NCI-H128 (cell line): ENCODE data around the gene ASB2.

Experiments
- DNase-seq: peaks from one replicate; lab custom pipeline; 2025; ENCODE audit not compliant: unreplicated experiment; lab: John Stamatoyannopoulos, UW

Gene ASB2

DNA sequence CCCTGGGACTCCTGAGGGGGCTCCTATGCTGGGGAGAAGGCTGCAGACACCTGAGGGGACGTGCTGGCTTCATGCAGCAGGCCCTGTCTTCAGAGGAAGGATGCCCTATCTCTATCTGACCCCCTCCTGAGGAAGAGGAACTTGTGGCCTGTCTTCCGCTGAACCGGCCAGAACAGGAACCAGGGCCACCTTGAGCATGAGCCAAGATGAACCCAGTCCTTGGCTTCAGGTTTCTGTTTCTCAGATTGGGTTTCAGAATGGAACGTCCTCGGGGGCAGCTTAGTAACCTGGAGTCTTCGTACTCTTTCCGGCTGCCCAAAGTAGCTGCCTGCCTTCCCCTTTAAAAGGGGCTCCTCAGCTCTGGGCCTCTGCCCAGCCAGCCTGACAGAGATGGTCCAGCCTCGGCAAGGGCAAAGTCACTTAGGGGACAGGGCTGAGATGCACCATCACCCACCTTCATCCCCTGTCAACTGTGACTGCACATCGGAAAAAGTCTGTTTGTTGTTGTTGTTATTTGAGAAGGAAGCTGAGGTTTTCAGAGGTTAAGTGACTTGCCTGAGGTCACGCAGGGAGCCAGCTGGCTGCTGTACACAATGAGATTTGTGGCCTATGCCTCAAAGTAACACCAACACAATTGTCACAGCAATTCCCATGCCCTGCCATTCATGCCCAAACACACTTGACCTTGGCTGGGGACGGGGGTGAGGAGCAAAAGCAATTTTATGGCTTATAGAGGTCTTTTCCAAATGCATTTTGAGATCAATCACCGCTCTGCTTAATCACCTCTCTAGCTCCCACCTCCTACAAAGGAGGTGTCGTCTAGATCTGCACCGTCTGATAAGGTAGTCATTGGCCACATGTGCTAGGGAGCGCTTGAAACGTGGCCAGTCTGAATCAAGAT, 13.4 kb downstream of the ASB2 start:
- no peak for DNase-seq

DNA sequence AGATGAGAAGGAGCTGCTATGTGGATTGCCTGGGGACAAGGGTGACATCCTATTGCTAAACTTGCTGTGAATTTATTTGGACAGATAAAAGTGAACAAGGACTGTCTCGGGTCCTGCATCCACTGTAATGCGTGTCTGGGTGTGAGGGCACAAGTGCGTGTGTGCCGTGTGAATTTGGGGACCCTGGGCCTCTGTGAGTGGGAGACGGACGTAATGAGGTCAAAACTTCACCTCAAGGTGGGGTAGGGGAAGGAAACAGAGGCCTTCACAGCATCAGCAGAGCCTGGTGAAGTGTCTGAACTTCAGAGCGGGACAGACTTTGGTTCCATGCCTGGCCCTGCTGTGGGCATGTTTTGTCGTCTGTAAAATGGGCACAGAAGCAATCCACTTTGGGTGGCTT, 14.8 kb downstream of the ASB2 start:
- no peak for DNase-seq

DNA sequence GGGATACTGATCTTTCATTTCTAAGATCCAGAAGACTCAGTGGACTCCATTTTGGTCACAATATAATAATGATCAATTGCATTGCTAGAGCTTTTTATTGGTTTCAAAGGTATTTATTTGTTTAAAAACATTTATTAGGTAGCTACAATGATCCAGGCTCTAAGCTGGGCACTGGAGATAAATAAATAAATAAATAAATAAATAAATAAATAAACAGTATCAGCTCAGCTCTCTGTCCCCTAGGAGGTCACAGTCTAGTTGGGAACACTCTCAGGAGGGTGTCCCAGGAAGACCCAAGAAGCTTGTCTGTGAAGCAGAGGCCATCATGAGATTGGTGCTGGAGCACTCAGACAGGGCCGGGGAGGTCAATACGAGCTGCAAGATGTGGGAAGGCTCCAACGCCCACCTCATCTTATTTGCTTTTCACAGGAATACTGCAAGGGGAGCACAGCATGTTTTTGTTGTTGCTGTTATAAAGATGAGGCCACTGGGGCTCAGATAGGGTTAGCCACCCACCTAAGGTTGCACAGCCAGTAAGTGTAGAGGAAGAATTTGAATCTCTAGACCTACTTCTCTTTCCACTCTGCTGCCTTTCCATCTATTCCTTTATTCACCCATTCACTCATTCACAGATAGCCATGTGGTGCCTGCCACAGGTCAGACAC, 15.5 kb downstream of the ASB2 start:
- no peak for DNase-seq

DNA sequence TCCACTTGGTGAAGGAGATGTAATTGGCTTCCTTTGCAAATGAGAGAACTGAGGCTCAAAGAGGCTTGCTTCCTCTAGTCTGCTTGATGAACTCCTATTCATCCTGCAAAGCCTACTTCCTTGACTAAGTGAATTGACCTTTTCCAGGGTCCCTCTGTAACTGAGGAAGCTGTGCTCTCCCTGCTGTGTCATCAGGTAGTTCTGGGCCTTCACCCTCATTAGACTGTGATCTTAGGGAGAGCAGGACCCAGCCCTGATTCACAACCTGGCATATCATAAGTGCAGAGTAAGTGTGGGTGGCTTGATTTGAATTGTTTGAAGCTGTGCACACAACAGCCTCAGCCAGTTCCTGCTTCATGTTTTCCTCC, 16.3 kb downstream of the ASB2 start:
- DNase-seq = no peak

DNA sequence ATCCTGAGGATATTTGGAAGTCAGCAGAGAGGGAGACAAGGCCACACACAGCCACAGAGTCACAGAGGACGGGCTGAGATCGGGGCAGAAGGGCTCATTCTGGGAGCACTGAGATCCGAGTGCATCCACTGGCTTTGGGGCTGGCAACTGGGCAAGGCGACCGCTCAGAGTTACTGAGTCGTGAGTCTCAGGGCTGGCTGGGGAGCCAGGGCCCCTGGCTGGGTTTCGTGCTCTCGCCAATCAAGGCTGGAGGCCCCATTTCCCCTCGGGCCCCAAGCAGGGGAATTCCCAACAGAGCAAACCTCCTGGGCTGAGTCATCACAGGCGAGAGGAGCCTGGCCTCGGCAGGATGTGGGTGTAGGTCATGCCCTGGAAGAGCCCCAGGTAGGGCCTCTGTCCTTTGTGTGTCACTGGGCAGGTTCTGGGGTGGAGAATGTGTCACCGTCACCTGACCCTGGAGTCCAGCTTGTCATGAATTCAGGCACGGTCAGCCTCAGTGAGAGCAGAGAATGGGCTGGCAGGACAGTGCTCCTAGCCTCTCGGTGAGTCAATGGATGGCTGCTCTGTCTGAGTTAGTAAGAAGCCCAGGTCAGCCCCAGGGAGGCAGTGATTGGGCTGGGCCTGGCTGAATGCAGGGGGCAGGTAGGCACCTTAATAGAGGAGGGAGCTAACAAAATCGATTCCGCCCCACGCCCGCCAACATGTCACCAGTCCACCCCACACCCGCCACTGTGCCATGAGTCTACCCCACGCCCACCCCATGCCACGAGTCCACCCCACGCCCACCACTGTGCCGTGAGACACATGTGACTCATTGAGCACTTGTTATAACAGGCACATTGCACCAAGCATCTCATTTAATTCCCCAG, 16.9 kb downstream of the ASB2 start:
- DNase-seq = no peak

DNA sequence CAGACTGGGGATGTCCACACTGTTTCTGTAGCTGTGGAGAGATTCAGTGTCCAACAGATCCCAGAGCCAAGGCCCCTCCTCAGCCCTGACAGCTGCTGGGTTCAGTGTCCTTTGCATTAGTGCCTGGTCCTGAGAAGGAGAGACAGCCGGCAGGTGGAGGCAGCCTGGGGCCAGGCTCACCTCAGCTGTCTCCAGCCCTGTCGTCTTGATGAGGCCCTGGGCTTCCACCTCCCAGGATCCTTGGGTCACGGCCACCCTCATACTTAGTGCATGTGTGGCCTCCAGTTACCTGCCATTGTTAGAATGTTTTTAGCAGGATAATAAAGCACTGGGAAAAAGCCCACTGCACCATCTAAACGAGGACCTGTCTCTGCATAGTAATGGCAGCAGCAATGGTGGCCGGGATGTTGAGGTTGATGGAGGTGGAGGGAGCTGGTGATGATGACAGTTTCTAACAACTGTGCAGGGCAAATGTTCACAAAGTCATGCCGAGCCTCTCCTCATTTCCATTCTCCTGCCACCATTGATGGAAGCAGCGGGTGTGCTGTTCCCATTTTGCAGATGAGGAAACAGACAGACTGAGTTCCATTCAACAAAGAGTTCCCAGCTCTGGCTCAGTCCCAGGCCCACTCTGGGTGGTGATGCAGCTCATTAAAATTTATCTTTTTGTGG, 17.7 kb downstream of the ASB2 start:
- DNase-seq = no peak

DNA sequence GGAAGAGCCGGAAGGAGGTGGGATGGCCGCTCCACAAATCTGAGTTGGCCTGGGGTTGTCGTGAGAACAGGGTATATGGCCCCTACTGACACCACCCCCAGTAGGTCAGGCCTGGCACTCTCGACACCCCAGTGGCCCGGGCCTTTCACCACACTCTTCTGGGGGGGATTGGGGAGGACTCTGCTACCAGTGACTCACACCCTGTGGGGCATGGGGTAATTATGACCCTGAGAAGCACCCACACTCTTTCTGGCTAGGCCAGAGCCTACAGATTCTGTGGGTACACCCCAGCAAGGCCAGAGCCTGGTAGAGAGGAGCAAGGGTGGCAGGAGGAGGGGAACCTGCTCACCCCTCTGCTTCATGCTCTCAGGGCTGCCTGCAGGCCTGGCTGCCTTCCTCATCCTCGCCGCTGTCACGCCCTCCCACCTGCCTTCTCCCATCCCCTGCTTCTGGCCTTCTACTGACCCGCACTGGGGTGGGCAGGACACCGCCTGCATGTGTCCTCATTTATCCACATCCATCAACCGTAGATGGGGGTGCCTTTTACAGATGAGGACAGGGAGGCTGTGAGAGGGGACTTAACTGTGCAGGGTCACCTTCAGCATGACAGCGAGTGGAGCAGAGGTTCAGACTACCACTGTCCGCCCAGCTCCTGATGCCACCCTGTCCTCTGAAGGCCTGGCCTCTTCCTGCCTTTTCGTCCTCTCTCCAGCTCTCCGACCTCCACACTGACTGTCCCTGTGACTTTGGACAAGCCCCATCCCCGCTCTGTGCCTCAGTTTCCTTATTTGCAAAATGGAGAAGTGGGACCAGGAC, 18.4 kb downstream of the ASB2 start:
- no peak for DNase-seq

DNA sequence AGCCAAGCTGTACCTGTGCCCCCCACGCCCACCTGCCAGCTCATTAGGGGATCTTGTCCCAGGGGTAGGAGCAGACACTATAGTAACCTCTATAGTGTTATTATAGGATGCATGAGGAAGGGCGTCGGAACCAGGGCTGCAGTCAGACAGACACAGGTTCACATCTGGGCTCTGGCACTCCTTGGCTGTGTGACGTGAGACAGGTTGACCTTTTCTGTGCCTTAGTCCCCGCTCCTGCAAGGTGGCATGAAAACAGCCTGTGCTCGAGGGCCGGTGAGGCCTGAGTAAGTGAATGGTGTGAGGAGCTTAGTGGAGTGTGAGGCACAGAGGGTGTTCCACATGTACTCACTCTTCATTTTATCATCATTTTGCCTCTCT, 19.0 kb downstream of the ASB2 start:
- no peak for DNase-seq

DNA sequence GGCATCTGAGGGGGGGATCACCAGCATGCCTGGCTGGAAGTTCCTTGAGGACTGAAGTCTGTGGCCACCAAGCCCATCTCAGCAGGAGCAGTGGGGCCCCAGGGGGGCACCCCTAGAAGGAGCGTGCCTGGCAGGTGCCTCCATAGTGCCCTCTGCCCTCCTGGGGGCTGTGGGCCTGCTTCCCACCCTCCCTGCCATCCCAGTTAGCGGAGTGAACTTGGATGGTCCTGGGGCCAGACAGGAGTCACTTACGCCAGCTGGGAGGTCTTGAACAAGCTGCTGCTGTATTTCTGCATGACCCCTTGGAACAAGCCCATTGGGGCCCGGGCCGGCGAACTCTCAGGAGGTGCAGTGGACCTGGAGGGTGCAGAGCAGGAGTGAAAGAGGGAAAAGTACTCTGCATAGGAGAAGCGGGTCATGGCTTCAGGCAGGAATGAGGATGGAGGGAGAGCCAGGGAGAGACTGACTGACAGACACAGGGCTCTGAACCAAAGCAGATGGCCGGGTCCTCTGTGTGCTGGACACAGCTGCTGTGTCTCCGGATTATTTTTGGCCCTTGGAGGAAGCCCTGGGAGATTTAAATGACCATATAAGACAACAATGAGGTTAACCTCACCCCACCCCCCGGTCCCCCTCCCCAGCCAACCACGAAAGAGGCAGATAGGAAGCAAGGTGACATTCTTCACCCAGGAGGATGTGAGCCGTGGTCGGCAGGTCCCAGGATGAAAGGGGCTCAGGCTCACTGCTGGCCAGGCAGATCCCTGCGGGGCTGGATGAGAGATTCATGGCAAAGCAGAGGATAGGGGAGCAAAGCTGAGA, 19.6 kb downstream of the ASB2 start:
- DNase-seq = no peak

DNA sequence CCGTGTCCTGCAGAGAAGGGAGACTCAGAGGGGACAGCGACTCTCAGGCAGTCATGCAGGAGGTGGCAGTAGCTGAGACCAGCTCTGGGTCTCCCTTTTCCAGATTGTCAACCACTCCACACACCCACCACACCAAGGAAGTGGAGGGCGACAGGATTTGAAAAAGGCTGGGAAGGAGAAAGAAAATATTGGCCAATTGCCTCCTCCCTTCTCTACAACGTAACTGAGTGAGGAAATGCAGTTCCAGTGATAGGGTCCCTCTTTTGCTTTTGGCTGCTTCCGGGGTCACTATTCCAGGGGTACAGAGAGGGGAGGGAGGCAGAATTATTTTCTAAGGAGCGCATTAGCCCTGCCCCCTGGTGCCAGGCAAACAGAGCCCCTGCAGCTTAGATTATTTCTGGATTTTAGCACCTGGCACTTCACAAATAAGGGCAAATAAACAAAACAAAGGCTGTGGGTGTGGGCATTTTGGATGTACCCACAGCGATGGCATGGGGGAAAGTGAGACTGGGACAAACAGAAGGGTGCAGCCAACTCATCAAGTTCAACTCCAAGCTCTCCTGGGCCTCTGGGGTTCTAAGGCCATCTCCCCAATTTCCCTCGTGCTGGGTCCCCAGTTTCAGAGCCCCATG, 20.4 kb downstream of the ASB2 start:
- no peak for DNase-seq

DNA sequence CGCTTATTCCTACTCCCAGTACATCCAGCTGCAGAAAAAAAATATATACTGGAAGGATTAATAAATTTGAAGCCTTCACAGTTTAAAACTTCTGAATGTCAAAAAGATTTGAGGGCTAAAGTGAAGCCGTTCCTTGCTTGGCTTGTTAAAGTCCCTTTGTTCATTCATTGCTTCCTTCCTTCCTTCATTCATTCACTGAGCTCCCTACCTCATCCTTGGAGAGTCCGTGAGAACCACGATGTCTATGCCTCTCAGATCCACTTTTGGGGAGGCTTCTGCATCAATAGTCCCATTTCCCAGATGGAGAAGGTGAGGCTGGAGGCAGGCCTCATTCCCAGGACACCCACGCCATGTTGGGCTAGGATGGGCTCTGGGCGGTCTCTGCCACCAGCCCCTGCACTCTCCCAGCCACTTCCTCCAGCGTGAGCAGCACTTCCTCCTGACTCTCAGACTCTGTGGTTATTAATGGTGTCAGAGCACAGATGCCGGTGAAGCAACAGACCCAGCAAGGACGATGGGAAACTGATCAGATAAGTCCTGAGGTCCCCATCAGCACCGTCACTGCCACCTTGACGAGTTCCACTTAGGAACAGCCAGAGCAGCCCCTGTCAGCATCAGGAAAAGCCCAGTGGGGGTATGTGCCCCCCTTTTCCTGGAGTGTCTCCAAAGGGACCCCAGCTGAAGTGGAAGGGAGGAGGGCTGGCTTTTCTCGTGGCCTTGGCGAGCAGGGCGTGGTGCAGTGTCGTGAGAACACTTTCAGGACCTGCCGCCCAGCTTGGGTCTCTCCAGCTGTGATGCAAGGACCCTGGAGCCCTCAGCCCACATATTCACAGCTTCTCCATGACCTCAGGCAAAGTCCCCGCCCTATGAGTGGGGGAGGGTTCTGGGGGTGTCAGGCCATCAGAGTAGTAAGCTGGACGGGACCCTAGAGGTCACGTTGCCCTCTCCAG, 21.2 kb downstream of the ASB2 start:
- no peak for DNase-seq

DNA sequence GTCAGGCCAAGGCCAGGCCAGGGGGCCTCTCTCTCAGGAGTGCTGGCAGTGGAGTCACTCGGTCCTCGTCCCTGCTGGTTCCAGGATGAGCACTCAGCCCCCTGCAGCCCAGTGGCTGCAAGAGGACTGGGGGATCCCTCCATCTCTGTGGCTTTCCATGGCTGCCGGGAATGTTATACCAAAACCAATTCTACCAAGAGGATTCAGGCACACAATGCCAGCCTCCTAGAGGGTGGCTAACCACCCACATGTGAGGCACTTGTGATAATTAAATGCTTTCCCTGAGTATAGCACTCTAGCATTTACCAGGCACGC, 21.9 kb downstream of the ASB2 start:
- no peak for DNase-seq

DNA sequence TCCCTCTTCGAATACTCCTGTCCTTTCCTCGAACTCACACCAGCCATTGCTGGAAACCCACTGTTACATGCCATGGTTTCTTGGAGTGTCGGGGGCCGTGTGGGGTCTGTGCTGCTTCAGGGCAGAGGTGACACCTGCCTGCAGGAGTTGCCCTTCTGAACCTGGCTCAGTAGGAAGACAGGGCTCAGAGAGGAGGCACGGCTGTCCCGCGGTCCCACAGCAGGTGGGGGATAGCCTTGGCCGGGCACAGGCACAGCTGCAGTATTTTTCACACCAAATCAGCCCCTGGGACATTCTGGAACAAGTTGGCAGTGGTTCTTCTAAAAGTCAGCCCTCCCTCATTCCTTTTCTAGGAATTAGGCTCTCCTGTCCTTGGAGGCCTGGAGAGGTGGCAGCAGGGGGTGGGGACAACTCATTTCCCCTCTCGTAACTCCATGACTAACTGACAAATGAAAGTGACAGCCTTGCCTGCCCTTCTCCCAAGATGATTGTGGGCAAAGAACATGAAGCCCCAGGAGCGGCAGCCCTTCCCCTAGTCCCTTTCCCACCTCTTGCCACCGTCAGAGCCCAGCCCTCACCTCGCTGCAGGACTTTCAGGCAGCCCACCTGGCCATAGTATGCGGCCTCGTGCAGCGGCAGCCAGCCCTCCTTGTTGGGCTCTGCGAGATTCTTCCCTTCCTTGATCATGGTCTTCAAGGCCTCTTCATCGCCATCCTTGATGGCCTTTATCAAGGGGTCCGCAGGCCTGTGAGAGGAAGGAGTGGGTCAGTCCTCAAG, 22.4 kb downstream of the ASB2 start:
- DNase-seq = no peak

DNA sequence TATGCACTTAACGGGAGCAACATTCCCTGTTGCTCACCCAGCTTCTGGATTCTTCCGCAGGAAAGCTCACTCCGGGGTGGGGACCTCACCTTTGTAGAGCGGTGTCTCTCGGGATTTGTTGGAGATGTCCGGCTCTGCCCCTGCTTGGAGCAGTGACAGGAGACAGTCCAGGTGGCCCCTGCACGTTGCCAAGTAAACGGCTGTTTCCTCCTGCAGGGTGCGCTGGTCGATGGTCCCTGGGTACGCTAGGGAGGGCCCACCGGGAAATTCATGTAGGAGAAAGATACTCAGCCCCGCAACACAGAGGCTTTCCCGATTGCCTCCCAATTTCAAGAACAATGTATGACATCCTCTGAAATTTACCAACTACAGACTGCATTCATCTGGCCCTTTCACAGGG, 23.1 kb downstream of the ASB2 start:
- DNase-seq = no peak

DNA sequence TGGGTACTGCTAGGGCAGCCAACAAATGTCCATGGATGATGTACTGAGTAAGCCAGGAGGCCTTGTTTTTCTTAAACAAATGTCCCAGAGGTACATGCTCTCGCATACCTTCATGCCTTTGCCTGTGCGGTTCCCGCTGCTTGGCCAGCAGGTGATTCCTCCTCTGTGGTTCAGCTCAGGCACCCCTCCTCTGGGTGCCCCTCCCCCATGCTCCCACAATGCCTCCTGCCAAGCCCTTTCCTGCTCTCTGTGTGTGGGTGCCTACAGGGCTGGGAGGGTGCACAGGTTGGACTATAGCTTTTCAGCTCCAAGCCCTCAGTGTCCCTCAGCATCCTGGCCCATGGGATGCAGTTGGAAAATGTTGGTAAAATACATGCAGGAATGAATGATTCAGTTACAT, 23.5 kb downstream of the ASB2 start:
- no peak for DNase-seq

DNA sequence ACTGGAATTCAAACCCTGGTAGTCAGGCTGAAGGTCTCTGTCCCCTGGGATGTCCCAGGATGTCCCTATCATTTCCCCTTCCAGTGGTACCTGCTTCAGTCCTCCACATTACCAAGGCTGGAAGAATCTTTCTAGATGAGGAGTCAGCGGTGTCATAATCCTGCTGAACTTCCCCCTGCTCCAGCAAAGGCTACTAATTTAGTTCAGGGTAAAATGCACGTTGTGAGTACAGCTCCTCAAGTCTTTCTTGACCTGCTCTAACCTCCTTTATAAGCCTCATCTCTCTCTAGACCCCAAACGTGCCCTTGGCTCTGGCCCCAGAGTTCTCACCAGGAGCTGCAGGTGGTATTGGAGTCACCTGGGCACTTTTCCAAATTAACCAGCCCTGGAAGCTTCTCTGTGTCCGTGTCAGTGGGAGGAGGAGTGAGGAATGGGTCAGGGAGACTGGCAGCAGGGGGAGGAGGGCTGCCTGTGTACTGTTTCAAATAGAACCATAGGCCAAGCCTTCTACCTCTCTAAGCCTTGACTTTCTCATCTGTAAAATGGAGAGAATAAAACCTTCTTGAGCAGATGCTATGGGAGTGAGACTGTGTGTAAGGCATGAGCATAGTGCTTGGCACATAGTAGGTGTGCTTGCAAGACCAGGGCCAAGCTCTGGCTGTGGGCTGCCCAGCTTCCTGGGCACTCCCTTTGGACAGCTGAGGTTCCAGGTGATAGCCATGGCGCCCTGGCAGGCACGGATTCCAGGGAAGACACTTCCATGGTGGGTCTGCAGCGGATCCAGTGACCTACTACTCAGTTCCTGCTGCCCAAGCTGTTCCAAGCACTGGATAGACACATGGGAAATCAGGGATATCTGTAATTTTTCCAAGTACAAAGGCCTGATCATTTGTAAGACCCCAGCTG, 24.5 kb downstream of the ASB2 start:
- no peak for DNase-seq
